SK-N-SH (cell line): Measurements from ENCODE around the gene EAF1. TPM values are rescaled to one million over a fixed set of nuclear protein-coding genes. Genes with fewer than 3 reads are reported as not detected.

Source experiments
- CTCF ChIA-PET: fragments of 300-600, 350-600 bp; formaldehyde crosslinking; extraction: SDS; loops from one replicate; lab custom pipeline; 2021; lab: Yijun Ruan, JAX
- POLR2A ChIA-PET: fragments of 350-600 bp; sonication (Branson Sonifier 250); formaldehyde crosslinking; extraction: SDS; loops from one replicate; lab custom pipeline; 2020; ENCODE audit warnings: antibody characterized with exemption, inconsistent platforms; lab: Yijun Ruan, JAX
- DNase-seq: peaks from one replicate; pipeline ENCODE4 v3.0.0; 2012
- H2AFZ ChIP-seq: fragments of 200-600 bp; sonication (generic); 2 replicates; pipeline ENCODE4 v1.8.1; 2016; ENCODE audit warnings: antibody characterized with exemption, mild to moderate bottlenecking, low read depth
- H3F3A ChIP-seq: fragments of 200-600 bp; sonication (generic); replicated peaks from 2 replicates; pipeline ENCODE3; 2016; ENCODE audit warnings: antibody characterized with exemption, mild to moderate bottlenecking; ENCODE audit not compliant: insufficient read depth
- H3K27ac ChIP-seq, 2 experiments: fragments of 200-500 bp in 1 of 2; fragments of 200-600 bp in 1 of 2; sonication (Bioruptor generic) in 1 of 2; sonication (generic), shearing (Covaris generic) in 1 of 2; 2 replicates each; pipeline versions ENCODE4 v1.5.1 to v1.6.1; 2014 to 2016; ENCODE audit warnings: low read depth in 2 of 2, inconsistent platforms in 1 of 2, low read length in 1 of 2, mild to moderate bottlenecking in 1 of 2, mixed read lengths in 1 of 2
- H3K27me3 ChIP-seq: fragments of 200-600 bp; sonication (generic), shearing (Covaris generic); 2 replicates; pipeline ENCODE4 v1.6.1; 2016; ENCODE audit warnings: mixed run types; ENCODE audit not compliant: insufficient read depth
- H3K36me3 ChIP-seq, 2 experiments: fragments of 200-500 bp in 1 of 2; fragments of 200-600 bp in 1 of 2; sonication (Bioruptor generic) in 1 of 2; sonication (generic) in 1 of 2; replicated peaks in 1 of 2; 2 replicates each; pipeline versions ENCODE3 to v1.5.1; 2014 to 2016; ENCODE audit warnings: low read length in 1 of 2, mild to moderate bottlenecking in 1 of 2; ENCODE audit not compliant: insufficient read depth in 2 of 2, control insufficient read depth in 1 of 2
- H3K4me1 ChIP-seq, 2 experiments: fragments of 200-500 bp in 1 of 2; fragments of 200-600 bp in 1 of 2; sonication (Bioruptor generic) in 1 of 2; sonication (generic), shearing (Covaris generic) in 1 of 2; 2 replicates each; pipeline versions ENCODE4 v1.5.1 to v1.6.1; 2014 to 2016; ENCODE audit warnings: low read depth in 1 of 2, low read length in 1 of 2, mixed run types in 1 of 2; ENCODE audit not compliant: insufficient read depth in 2 of 2, control insufficient read depth in 1 of 2
- H3K4me2 ChIP-seq: fragments of 200-600 bp; sonication (generic), shearing (Covaris generic); 2 replicates; pipeline ENCODE4 v1.6.1; 2017; ENCODE audit warnings: mixed run types
- H3K4me3 ChIP-seq, 2 experiments: fragments of 200-500 bp in 1 of 2; fragments of 200-600 bp in 1 of 2; sonication (Bioruptor generic) in 1 of 2; sonication (generic), shearing (Covaris generic) in 1 of 2; 2 replicates each; pipeline versions ENCODE4 v1.5.1 to v1.8.1; 2014 to 2016; ENCODE audit warnings: low read depth in 2 of 2, inconsistent platforms in 1 of 2, low read length in 1 of 2, mild to moderate bottlenecking in 1 of 2, mixed read lengths in 1 of 2, moderate library complexity in 1 of 2
- H3K79me2 ChIP-seq: fragments of 200-600 bp; sonication (generic); 2 replicates; pipeline ENCODE4 v1.8.1; 2017; ENCODE audit warnings: mild to moderate bottlenecking; ENCODE audit not compliant: insufficient read depth
- H3K9ac ChIP-seq: fragments of 200-600 bp; sonication (generic); 2 replicates; pipeline ENCODE4 v1.6.1; 2017; ENCODE audit warnings: mixed run types
- H3K9me2 ChIP-seq: fragments of 200-600 bp; sonication (generic); 2 replicates; pipeline ENCODE4 v1.6.1; 2017; ENCODE audit warnings: mixed run types
- H3K9me3 ChIP-seq: fragments of 200-600 bp; sonication (generic); 2 replicates; pipeline ENCODE4 v1.6.1; 2017; ENCODE audit warnings: mixed run types, mild to moderate bottlenecking, moderate library complexity
- H4K20me1 ChIP-seq: fragments of 200-600 bp; sonication (generic); 2 replicates; pipeline ENCODE4 v1.6.1; 2017; ENCODE audit warnings: mild to moderate bottlenecking, mixed run types; ENCODE audit not compliant: insufficient read depth
- CHD2 ChIP-seq: fragments of 150-350 bp; IDR thresholded peaks from 2 replicates; pipeline ENCODE4 v1.6.1; 2018; ENCODE audit warnings: low read length; ENCODE audit not compliant: partially characterized antibody
- ELF1 ChIP-seq: IDR thresholded peaks from 2 replicates; pipeline ENCODE4 v1.4.0; 2012
- EZH2phosphoT487 ChIP-seq: fragments of 200-600 bp; sonication (generic); IDR thresholded peaks from 2 replicates; pipeline ENCODE4 v1.6.1; 2017; ENCODE audit warnings: low read depth, mixed run types, mild to moderate bottlenecking, antibody characterized with exemption, moderate library complexity, borderline replicate concordance
- FOSL2 ChIP-seq: IDR thresholded peaks from 2 replicates; pipeline ENCODE4 v1.4.0; 2012; ENCODE audit warnings: low read depth, mild to moderate bottlenecking, moderate library complexity, borderline replicate concordance
- FOXJ3 ChIP-seq: sonication (generic); formaldehyde crosslinking; IDR thresholded peaks from 2 replicates; pipeline ENCODE4 v1.5.1; 2020; ENCODE audit warnings: mild to moderate bottlenecking, missing genetic modification reagents
- MXI1 ChIP-seq: IDR thresholded peaks from 2 replicates; pipeline ENCODE4 v1.6.1; 2012; ENCODE audit warnings: mild to moderate bottlenecking, low read depth, low read length, improper control_type of control experiment
- NRF1 ChIP-seq: IDR thresholded peaks from 2 replicates; pipeline ENCODE4 v1.6.1; 2012; ENCODE audit warnings: low read depth, mild to moderate bottlenecking, low read length
- POLR2AphosphoS5 ChIP-seq: IDR thresholded peaks from 2 replicates; pipeline ENCODE4 v1.6.1; 2012; ENCODE audit warnings: low read depth, low read length
- RAD21 ChIP-seq: IDR thresholded peaks from 2 replicates; pipeline ENCODE4 v1.6.1; 2012; ENCODE audit warnings: mild to moderate bottlenecking, low read length
- RCOR1 ChIP-seq: fragments of 150-350 bp; IDR thresholded peaks from 2 replicates; pipeline ENCODE4 v1.6.1; 2017; ENCODE audit warnings: antibody characterized with exemption, low read length
- SMC3 ChIP-seq: IDR thresholded peaks from 2 replicates; pipeline ENCODE4 v1.6.1; 2012; ENCODE audit warnings: low read depth, low read length, improper control_type of control experiment
- TAF1 ChIP-seq: IDR thresholded peaks from 2 replicates; pipeline ENCODE4 v1.6.1; 2012; ENCODE audit warnings: low read depth, mild to moderate bottlenecking, low read length, moderate library complexity, borderline replicate concordance
- TEAD4 ChIP-seq: IDR thresholded peaks from 2 replicates; pipeline ENCODE4 v1.4.0; 2012; ENCODE audit warnings: mild to moderate bottlenecking, borderline replicate concordance; ENCODE audit not compliant: insufficient read depth
- USF1 ChIP-seq: IDR thresholded peaks from 2 replicates; pipeline ENCODE4 v1.4.0; 2012; ENCODE audit warnings: low read depth, borderline replicate concordance
- YY1 ChIP-seq: IDR thresholded peaks from 2 replicates; pipeline ENCODE4 v1.4.0; 2012; ENCODE audit warnings: low read depth, mild to moderate bottlenecking
- WGBS: methylation state at CpG from one replicate; pipeline ENCODE4 v1.1.6; 2017; ENCODE audit warnings: low lambda C conversion rate; 5-methylcytosine and 5-hydroxymethylcytosine counted together
- polyA plus RNA-seq, 3 experiments: library from polyadenylated mRNA; depleted of rRNA; stranded (reverse); fragments of >200 nt; gene quantifications; 2 replicates each; pipeline ENCODE4 v1.2.3, GENCODE V29; 2012
- TF ChIP-seq, protein P1 (sequence below): fragments of 150-350 bp; IDR thresholded peaks from 2 replicates; pipeline ENCODE4 v1.6.1; 2016; ENCODE audit warnings: mild to moderate bottlenecking, low read depth, low read length
- TF ChIP-seq, protein P2 (sequence below): IDR thresholded peaks from 2 replicates; pipeline ENCODE4 v1.4.0; 2012; ENCODE audit warnings: low read depth
- TF ChIP-seq, protein P3 (sequence below): IDR thresholded peaks from 2 replicates; pipeline ENCODE4 v1.4.0; 2012; ENCODE audit warnings: low read depth, borderline replicate concordance

EAF1 gene
- polyA plus RNA-seq, 1 of the 3 experiments (the other 2 are of a cell fraction): 10.0 TPM

DNA sequence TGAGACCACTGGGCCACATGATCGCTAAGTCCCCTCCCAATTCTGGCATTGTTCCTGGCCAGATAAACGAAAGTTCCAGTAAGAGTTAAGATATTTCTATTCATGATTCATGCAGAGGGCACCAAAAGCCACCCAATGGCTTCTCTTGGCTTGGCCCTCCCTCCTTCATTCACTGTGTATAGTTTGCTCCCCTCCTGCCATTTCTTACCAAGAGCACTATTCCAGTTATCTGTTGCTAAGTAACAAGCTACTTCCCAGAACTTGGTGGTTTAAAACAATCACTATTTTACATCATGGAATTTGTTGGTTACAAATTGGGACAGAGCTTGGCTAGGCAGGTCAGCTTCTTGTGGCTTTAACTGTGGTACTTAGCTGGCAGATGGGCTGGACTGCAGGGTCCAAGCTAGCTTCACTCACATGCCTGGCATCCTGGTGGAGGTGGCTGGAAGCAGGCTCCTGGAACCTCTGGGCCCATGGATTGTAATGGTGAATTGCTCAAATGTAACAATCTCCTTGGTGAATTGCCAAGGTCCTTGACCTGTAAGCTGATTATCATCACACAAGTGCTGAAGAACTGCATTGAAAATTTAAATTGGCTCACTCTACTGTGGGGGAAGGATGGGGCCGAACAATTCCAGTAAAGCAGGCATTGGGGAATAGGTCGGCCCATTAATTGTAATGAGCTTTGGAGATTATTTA lies 16.6 kb downstream of the EAF1 start:
- no peak overlapping the region for H3K4me3 ChIP-seq
- CTCF ChIA-PET: interaction anchor here (1.0 to 2.0 kb wide), 4 partner anchors 14 to 176 kb away, joined by 5 to 6 read pairs (median 5); no protein-coding TSS in a partner anchor
- H3K36me3 ChIP-seq: peaks cover 30 to 43% of the 10 kb centered on the region in 2 experiments

GRCh38 chr3:15449489-15450224 lies 22.3 kb downstream of the EAF1 start:
- Histone ChIP-seq H3K9me3 (no peaks in the 10 kb centered on the region), H4K20me1 (no peaks in the 10 kb centered on the region), H3K9ac (no peak overlapping the region), H3K4me3 (no peak overlapping the region), H3K36me3 (no peaks in the 10 kb centered on the region), H3K4me2 (no peak overlapping the region), H3F3A (no peaks in the 10 kb centered on the region), H2AFZ (no peak overlapping the region), H3K27ac (no peak overlapping the region), H3K9me2 (no peaks in the 10 kb centered on the region), H3K27me3 (no peaks in the 10 kb centered on the region), H3K4me1 (no peaks in the 10 kb centered on the region), H3K79me2 (no peaks in the 10 kb centered on the region)
- CTCF ChIA-PET: no interaction called here
- 92% methylated on average over 3 of the region's 3 CpGs for WGBS
- POLR2A ChIA-PET: no interaction called here
- DNase-seq: no peak
- no peak for TF ChIP-seq EZH2phosphoT487
- TF ChIP-seq, protein P1, sequence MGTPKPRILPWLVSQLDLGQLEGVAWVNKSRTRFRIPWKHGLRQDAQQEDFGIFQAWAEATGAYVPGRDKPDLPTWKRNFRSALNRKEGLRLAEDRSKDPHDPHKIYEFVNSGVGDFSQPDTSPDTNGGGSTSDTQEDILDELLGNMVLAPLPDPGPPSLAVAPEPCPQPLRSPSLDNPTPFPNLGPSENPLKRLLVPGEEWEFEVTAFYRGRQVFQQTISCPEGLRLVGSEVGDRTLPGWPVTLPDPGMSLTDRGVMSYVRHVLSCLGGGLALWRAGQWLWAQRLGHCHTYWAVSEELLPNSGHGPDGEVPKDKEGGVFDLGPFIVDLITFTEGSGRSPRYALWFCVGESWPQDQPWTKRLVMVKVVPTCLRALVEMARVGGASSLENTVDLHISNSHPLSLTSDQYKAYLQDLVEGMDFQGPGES: no peak
- TF ChIP-seq USF1: no peak
- no peak for TF ChIP-seq TEAD4
- TF ChIP-seq FOSL2: no peak
- TF ChIP-seq, protein P2, sequence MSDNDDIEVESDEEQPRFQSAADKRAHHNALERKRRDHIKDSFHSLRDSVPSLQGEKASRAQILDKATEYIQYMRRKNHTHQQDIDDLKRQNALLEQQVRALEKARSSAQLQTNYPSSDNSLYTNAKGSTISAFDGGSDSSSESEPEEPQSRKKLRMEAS: no peak
- no peak for TF ChIP-seq RAD21
- no peak for TF ChIP-seq NRF1
- no peak for TF ChIP-seq CHD2
- no peak for TF ChIP-seq YY1
- TF ChIP-seq SMC3: no peak
- TF ChIP-seq RCOR1: no peak
- TF ChIP-seq, protein P3, sequence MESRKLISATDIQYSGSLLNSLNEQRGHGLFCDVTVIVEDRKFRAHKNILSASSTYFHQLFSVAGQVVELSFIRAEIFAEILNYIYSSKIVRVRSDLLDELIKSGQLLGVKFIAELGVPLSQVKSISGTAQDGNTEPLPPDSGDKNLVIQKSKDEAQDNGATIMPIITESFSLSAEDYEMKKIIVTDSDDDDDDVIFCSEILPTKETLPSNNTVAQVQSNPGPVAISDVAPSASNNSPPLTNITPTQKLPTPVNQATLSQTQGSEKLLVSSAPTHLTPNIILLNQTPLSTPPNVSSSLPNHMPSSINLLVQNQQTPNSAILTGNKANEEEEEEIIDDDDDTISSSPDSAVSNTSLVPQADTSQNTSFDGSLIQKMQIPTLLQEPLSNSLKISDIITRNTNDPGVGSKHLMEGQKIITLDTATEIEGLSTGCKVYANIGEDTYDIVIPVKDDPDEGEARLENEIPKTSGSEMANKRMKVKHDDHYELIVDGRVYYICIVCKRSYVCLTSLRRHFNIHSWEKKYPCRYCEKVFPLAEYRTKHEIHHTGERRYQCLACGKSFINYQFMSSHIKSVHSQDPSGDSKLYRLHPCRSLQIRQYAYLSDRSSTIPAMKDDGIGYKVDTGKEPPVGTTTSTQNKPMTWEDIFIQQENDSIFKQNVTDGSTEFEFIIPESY: no peak
- no peak for TF ChIP-seq MXI1
- no peak for TF ChIP-seq FOXJ3
- TF ChIP-seq ELF1: no peak

More for the DNA sequence above, 16.6 kb downstream of the EAF1 start:
- Histone ChIP-seq H3K27ac (no peak overlapping the region), H3K4me2 (no peak overlapping the region), H3K27me3 (no peaks in the 10 kb centered on the region), H4K20me1 (no peaks in the 10 kb centered on the region), H3K9ac (no peak overlapping the region), H3K9me3 (no peaks in the 10 kb centered on the region), H3K4me1 (no peaks in the 10 kb centered on the region; a peak in 1 of 4 replicates), H3K79me2 (no peaks in the 10 kb centered on the region), H3F3A (peaks cover 6% of the 10 kb centered on the region), H2AFZ (no peak overlapping the region), H3K9me2 (no peaks in the 10 kb centered on the region)
- no peak for DNase-seq
- TF ChIP-seq USF1: peak; percentile 15; the same call in 1 of the 2 replicates
- TF ChIP-seq POLR2AphosphoS5: 0 out of 2 replicates have a peak, but pooled peaks have one; percentile 10
- no peak for TF ChIP-seq TAF1
- POLR2A ChIA-PET: no interaction called here
- WGBS: 76% methylated on average over 4 of the region's 4 CpGs
